Frontal cortex (tissue), 4 donors: Measurements from ENCODE around the gene POLD2. TPM values are rescaled to one million over a fixed set of nuclear protein-coding genes. Genes with fewer than 3 reads are reported as not detected.

ENCODE experiments used
- DNase-seq, 2 donors: peaks; one replicate each; pipeline ENCODE4 v3.0.0; 2012; ENCODE audit warnings: low spot score in 2 of 2
- FAIRE-seq: peaks from 2 replicates; lab custom pipeline; 2012; peaks lifted over from hg19 to GRCh38; lab: Jason Lieb, UNC
- total RNA-seq: library from RNA; depleted of rRNA; stranded (reverse); fragments of >200 nt; gene quantifications from one replicate; pipeline ENCODE4 v1.2.3, GENCODE V29; 2014
- donor health status: control.
- donor health status: control.
- donor health status: control.

POLD2 gene
- total RNA-seq, 1 donor from 2014 or later: 46.1 TPM

DNA sequence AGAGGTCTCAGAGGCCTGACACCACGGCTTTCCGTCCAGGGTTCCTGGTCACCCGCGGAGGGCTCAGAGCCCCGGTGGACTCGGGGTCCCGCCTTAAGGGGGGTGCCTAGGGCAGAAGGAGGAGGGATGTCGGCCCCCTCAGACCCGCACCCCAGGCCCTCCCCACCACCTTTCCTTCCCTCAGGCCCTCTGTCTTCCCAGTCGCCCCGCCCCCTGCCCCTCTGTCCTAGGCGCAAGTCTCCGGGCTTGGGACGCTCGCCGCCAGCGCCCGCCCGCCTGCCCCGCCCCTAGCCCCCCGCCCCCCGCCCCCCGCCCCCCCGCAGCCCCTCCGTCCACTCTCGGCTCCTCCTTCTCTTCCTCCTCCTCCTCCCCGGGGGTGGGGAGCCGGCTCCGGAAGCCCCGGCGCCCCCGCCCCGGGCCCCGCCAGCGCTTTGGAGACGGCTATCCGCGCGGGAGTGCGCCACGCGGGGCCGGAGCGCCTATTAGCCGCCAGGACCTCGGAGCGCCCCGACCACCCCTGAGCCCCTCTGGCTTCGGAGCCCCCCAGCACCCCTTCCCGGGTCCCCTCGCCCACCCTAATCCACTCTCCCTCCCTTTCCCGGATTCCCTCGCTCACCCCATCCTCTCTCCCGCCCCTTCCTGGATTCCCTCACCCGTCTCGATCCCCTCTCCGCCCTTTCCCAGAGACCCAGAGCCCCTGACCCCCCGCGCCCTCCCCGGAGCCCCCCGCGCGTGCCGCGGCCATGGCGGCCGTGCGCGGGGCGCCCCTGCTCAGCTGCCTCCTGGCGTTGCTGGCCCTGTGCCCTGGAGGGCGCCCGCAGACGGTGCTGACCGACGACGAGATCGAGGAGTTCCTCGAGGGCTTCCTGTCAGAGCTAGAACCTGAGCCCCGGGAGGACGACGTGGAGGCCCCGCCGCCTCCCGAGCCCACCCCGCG lies 19.2 kb downstream of the POLD2 start, which contains the start of gene AEBP1:
Gene AEBP1 (plus strand): TSS at position 423 of the 937 bp plus-strand sequence. CDS start 321 bp downstream, at position 744.
- FAIRE-seq (no peak), DNase-seq (peak; percentile 55 to 71)

DNA sequence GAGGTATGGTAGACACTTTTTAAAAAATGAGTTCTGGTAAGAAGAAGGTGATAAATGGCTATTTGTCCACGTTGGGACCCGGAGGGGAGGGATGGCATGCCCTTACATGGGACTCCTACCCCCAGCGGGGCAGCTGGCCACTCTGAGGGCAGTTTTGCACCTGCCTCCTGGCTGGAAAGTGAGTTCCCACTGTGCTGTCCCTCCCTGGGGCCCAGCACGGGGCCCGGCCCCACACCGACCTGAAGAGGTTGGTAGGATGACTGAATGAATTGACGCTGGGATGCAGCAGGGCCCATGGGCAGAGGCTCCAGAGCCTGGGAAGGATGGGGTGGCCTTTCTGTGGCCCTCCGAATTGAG lies 19.8 kb downstream of the POLD2 start:
- no peak for DNase-seq
- no peak for FAIRE-seq

DNA sequence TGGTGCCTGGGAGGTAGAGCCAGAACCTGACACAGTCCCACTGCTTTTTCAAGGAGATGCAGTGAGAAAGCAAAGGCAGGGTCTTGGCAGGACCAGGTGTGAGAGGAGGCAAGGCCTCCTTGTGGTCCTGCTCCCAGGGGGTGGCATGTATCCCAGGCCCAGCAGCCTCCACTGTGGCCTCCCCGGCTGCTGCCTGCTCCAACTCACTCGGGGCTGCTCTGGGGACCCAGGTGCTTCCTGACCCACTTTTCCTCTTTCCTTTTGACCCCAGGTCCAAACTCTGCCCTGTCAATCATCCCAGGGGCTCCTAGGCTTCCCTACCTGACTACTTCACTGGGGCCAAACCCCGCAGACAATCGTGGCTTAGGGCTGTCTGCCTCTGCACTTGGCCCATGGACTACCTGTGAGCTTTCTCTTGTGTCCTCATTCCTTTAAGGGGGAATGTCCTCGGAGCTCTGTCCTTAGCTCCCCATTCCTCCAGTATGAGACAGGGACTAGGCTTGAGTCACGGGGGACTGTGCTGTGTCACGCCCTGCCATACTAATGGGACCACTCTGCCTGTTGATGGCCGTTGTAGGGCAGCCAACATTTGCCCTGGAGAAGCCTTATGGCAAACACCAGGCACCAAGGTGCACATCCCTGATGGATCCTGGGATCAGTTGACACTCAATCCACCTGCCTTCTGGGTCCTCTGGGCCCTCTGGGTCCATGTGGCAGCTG lies 20.3 kb downstream of the POLD2 start:
- DNase-seq (no peak), FAIRE-seq (no peak)

DNA sequence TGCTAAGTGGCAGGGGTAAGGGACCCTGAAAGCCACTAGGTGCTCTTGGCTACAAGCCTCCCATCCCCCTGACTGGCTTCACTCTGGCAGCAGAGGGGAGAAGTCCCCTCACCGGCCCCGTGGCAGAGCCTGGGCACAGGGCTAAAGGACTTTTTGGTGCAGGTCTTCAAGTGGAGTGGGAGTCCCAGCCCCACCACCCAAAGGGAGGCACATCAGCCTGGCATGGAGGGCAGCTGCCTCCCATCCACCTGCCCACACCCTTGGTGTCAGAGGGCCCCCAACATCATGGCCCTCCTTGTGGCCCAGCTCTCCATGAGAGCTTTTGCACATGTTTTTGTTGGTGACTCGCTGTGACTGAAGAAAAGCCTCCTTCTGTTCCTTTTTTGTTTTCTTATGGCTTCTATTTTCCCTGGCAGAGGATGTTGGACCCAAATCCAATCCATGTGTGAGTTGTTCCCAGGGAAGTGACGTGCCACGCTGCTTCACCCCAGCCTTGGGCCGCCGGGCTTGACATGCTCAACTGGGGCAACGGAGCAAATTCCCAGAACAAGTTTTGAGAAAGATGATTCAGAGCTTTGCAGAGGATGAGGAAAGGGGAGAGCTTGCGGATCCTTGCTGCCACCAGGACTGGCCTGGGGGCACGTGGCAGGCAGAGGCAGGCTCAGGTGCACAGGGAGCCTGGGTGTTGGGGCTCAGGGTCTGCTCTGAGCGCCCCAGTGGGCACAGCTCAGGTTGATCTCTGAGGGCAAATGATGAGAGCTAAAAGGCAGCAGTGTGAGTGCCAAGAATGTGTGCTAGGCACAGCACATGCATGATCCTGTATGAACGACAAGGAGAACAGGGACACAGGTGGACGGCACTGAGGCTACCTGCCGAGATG lies 21.1 kb downstream of the POLD2 start:
- DNase-seq (no peak), FAIRE-seq (no peak)

DNA sequence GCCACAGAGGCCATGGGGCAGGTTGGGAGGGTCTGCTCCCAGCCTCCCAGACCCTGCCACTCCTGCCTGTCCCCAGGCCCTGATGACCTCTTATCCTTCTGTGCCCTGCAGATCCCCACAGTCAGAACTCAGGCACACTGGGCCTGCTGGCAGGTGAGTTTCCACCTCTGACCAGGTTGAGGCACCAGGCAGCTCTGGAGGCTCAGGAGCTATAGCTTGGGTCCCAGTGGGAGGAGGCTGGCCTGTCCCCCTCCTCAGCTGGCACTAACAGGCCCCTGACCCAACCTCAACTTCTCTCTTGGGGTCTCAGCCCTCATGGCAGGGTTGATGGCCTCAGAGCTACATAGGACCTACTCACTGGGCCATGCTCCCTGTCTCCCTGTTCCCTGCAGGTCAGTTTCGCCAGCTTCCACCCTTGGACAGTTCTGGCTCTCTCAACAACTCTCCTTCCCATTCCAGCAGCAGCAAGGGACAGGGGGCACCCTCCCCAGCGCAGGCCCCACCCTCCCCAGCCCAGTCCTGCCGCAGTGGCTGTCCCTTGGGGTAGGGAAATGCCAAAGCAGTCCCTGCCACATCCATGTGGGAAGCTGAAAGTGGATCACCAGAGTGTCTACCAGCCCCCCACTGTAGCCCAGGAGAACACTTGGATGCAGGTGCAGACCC lies 21.9 kb downstream of the POLD2 start:
- no peak for FAIRE-seq
- DNase-seq: no peak

DNA sequence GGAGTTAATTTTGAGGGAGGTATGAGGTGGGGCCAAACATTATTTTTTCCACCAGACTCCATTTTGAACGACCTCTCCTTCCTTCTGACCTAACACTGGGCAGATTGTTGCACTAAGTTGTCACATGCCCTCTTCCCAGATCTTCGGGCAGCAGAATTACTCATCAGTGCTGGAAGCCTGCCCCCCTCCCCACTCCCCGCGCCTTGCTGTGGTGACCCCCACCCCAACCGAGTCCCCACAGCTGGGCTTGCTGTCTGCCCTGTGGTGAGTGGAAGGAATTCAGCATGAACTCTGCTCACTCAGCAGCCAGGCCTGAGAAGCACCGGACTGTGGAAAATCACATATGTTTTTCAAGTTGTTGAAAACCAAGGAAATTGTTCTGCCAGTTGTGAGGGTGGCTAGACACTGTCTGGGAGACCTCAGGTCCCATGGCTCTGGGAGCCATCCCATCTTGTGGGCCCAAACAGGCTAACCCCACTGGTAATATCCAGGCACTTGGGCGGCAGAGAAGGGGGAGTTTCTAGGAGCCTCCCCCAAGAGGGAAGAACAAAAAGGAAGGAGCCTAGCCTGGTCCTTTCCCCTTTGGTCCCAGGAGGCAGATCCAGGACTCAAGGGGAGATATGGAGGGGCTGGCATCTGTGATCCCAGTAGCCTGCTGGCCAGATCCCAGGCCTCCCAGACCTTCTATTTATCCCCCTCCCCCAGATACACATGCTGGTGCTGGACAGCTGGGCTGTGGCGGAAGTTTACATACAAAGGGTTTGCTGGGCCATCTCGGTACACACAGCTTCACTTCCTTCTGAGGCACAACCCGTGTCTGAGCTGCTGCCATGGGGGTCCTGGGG lies 22.7 kb downstream of the POLD2 start:
- no peak for DNase-seq

DNA sequence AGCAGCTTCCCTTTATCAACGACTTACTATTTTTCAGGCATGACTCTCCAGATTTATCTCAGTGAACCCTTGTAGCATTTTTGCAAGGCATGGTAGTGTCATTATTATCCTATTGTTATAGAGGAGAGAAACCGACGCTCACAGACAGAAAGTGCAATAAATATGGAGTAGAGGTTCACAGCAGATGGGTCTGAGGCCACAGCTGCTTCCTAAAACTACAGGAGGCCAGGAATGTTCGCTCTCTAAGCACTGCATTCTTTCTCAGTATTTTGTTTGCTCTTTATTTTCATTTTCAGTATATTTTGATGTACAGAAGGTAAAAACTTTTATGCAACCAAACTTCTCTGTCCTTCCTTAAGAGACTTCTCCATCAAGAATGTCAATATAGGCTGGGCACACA lies 23.7 kb downstream of the POLD2 start:
- no peak for FAIRE-seq
- no peak for DNase-seq

More for the DNA sequence above, 22.7 kb downstream of the POLD2 start:
- no peak for FAIRE-seq

DNA sequence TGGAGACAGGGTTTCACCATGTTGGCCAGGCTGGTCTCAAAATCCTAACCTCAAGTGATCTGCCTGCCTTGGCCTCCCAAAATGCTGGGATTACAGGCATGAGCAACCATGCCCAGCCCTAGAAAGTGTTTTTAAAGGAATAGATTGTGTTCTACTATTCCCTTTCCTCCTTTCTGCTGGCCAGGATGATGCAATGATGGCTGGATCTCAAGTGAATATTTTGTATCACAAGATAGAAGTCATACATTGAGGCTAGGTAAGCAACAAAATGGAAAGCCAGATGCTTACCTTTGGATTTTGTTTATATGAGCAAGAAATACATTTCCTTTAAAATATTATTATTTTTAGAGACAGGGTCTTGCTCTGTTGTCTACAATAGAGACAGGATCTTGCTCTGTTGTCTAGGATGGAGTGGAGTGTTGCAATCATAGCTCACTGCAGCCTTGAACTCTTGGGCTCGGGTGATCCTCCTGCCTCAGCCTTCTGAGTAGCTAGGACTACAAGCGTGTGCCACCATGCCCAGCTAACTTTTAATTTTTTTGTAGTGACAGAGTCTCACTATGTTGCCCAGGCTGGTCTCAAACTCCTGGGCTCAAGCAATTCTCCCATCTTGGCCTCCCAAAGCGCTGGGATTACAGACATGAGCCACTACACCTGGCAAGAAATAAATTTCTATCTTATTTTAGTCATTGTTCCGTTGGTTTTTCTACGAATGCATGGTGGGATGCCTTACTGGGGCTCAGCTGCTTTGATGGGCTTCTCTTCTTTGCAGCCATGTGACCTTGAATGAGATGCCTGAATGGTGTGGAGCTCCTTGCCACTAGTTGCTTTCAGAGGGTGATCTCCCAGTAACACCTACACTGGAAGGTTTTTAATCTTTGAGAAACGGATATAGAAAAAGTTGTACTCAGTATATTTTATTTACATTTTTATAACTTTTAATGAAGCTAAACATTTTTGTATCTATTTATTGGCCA lies 25.0 kb downstream of the POLD2 start:
- no peak for FAIRE-seq
- no peak for DNase-seq

DNA sequence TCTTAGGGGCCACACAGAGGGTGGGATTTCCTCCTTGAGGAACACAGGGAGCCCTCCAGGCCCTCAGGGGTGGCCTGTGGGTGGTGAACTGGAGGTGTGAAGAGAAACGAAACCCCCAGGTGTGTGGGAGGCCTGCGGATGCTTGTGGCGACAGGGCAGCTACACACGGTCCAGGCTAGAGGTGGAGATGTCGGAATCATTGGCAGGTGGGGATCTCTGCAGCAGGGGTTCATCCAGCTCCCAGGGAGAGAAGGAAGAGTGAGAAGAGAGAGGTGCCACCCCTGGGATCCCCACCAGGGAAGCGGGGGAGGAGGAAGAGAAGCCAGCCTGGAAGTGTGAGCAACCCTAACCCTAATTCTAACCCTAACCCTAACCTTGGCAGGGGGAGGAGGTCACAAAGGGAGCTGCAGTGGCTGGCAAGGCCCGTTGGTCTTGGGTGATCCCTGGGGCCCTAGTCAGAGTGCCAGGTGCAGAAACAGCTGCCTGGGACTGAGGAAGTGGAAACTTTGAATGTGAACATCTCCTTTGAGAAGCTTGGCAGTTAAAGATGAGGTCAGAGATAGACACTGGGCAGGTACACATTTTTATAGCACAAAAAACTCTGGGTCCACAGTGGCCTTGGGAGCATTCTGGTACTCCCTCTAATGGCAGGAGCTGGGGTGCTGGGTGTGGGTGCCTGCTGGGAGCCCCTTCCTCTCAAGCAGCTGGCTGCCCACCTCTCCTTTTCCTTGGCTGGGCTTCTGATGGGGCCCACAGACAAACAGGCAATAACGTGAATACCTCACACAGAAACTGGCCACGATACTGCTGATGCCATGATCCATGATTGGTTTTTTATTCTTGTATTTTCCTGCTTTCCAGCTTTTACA lies 26.1 kb downstream of the POLD2 start:
- FAIRE-seq: no peak
- DNase-seq: no peak

DNA sequence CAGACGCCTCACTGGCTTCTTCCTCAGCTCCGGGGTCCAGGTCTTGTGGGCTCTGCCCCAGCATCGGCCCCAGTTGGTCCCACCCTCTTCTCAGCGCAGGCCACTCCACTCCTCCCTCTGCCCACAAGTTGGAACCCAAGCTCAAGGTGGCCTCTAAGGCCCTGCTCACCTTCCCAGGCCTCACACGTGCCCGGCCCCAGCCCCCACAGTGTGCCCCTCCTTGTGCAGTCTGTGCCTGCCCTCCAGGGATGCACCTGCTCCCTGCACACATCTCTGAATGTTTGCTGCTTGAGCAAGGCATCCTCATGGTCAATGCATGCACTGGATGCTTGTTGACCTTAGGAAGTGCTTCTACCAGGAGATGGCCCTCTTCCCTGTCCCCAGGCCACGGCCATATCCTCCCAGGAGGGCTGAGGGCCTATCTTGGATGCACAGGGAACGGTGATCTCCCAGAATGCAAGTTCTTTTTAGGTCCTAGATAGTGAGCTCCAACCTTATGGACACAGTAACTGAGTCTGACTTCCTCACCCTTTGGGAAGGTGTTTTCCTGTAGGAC lies 26.9 kb downstream of the POLD2 start:
- FAIRE-seq (no peak), DNase-seq (no peak)

DNA sequence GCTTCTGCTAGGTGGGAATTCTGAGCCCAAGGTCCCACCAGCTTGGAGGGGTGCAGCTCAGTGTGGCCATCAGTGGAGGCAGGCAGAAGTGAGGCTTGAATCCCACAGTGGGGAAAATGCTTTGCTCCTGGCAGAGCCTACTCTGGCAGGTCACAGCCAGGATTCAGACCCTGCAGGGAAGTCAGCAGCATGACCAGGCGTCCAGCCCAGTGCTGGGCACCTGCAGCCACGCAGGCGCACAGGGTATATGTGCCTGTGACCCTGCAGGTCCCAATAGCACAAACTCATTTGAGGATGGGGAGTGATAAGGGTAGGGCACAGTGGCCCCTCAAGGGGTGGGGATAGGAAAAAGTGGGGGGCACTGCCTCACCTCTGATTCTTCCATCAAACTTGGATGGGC lies 27.6 kb downstream of the POLD2 start:
- DNase-seq (no peak), FAIRE-seq (no peak)

DNA sequence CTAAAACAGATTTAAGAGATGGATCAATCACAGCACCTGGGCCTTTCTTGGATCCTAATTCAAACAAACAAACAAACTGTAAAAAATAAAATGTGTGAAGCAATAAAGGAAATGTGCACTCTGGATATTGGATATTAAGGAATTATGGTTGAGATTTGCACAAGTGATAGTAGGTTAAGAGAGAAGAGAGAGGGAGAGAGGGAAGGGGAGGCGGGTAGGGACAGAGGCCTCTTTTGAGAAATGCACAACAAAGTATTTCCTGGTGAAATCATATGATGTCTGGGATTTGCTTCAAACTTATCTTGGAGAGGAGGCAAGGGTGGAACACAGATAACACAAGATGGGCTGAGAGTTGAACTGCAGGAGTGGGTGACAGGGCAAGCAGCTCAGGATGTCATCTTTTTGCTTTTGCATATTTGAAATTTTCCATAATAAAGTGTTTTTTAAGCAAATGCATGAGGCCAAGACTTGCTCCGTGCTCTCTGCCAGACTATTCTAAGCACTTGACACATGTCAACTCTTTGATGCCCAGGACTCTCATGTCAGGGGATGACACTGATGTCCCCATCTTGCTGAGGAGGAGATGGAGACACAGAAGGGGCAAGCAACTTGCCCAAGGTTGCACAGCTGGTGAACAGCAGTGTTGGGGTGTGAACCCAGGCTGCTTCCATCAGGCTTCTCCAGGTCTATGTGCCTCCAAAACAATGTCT lies 28.3 kb downstream of the POLD2 start:
- FAIRE-seq (no peak), DNase-seq (no peak)

DNA sequence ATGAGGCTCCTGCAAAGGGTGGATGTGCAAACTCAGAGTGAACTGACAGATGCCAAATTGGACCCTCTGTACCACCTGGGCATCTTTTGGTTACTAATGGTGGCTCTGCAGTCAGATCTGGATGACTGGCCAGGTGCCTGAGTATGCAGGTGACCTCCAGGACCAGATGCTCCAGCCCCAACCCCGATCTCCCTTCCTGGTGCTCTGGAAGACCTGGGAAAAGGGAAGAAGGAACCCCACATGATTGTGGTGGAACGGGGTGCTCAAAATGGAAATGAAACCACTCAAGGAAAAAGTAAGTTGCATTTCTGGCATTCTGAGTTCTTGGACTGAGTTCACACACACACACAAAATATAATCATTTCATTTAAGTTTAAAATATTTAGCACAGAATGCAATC lies 29.0 kb downstream of the POLD2 start:
- no peak for DNase-seq
- FAIRE-seq: no peak

DNA sequence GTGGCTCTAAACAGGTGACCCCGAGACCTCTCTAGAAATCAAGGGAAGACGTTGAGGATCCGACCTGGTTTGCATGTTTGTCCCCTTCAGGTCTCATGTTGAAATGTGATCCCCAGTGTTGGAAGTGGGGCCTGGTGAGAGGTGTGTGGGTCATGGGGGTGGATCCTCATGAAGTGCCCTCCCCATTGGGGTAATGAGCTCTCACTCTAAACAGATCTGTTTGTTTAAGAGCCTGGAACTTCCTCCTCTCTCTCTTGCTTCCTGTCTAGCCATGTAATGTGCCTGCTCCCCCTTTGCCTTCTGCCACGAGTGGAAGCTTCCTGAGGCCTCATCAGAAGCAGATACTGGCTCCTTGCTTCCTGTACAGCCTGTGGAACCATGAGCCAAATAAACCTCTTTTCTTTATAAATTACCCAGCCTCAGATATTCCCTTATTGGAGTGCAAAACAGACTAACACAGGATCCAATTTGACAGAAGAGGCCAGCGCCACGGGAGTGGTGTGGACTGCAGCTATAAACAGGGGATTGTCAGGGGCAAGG lies 30.2 kb downstream of the POLD2 start:
- no peak for DNase-seq
- FAIRE-seq: no peak
